ENCODE results near the gene ACOT6.

Gene ACOT6

GRCh38 chr14:73660511-73660910 is 48.2 kb downstream of the ACOT6 start:
- Histone ChIP-seq H2AFZ (no peak overlapping the region), H3K4me1 (no peaks in the 10 kb centered on the region), H3K27me3 (ENCODE audit: control insufficient read depth, insufficient read depth, low read length) (no peaks in the 10 kb centered on the region), H3K36me3 (ENCODE audit: control insufficient read depth, insufficient read depth, low read length) (no peaks in the 10 kb centered on the region), H3K79me2 (peaks cover 4% of the 10 kb centered on the region), H3K4me2 (ENCODE audit: low read length) (no peak overlapping the region), H3K9me3 (ENCODE audit: control insufficient read depth, low read length) (no peaks in the 10 kb centered on the region), H3K4me3 (ENCODE audit: low read depth, low read length) (no peak overlapping the region), H3K27ac (no peak overlapping the region), H3K9ac (no peak overlapping the region)
- TF ChIP-seq CTCF (IDR thresholded peaks at IDR 0.05): no peak

- Histone ChIP-seq H3K4me2 (ENCODE audit: low read length) (no peak overlapping the region), H3K9me3 (ENCODE audit: control insufficient read depth, low read length) (no peaks in the 10 kb centered on the region), H3K79me2 (peaks cover 4% of the 10 kb centered on the region), H3K36me3 (ENCODE audit: control insufficient read depth, insufficient read depth, low read length) (no peaks in the 10 kb centered on the region), H3K27ac (no peak overlapping the region), H3K9ac (no peak overlapping the region), H3K4me1 (no peaks in the 10 kb centered on the region), H3K27me3 (ENCODE audit: control insufficient read depth, insufficient read depth, low read length) (no peaks in the 10 kb centered on the region), H2AFZ (no peak overlapping the region), H3K4me3 (ENCODE audit: low read depth, low read length) (no peak overlapping the region)
- TF ChIP-seq CTCF (IDR thresholded peaks at IDR 0.05): no peak
Measured at GRCh38 chr14:73661872-73662271, 49.6 kb downstream of the ACOT6 start.

- no peaks in the 10 kb centered on the region for H3K4me1 ChIP-seq
- H3K27ac ChIP-seq: no peak overlapping the region
Measured at GRCh38 chr14:73662487-73662943, 50.2 kb downstream of the ACOT6 start.

GRCh38 chr14:73663548-73664212 is 51.4 kb downstream of the ACOT6 start:
- H2AFZ ChIP-seq: no peak overlapping the region
- TF ChIP-seq CTCF (IDR thresholded peaks at IDR 0.05): no peak
- H3K27me3 ChIP-seq (ENCODE audit: control insufficient read depth, insufficient read depth, low read length): no peaks in the 10 kb centered on the region
- H3K4me3 ChIP-seq (ENCODE audit: low read depth, low read length): no peak overlapping the region
- peaks cover 4% of the 10 kb centered on the region for H3K79me2 ChIP-seq
- no peak overlapping the region for H3K4me2 ChIP-seq (ENCODE audit: low read length)
- H3K9me3 ChIP-seq (ENCODE audit: control insufficient read depth, low read length): no peaks in the 10 kb centered on the region
- H3K27ac ChIP-seq: no peak overlapping the region
- H3K4me1 ChIP-seq: no peaks in the 10 kb centered on the region
- no peaks in the 10 kb centered on the region for H3K36me3 ChIP-seq (ENCODE audit: control insufficient read depth, insufficient read depth, low read length)
- H3K9ac ChIP-seq: no peak overlapping the region

More at GRCh38 chr14:73662487-73662943, 50.2 kb downstream of the ACOT6 start:
- Histone ChIP-seq H3K9me3 (ENCODE audit: control insufficient read depth, low read length) (no peaks in the 10 kb centered on the region), H3K27me3 (ENCODE audit: control insufficient read depth, insufficient read depth, low read length) (no peaks in the 10 kb centered on the region), H3K9ac (no peak overlapping the region), H3K4me3 (ENCODE audit: low read depth, low read length) (no peak overlapping the region), H3K36me3 (ENCODE audit: control insufficient read depth, insufficient read depth, low read length) (no peaks in the 10 kb centered on the region), H2AFZ (no peak overlapping the region), H3K79me2 (peaks cover 4% of the 10 kb centered on the region), H3K4me2 (ENCODE audit: low read length) (no peak overlapping the region)
- no peak for TF ChIP-seq CTCF (IDR thresholded peaks at IDR 0.05)

GRCh38 chr14:73665130-73665529 is 52.8 kb downstream of the ACOT6 start:
- Histone ChIP-seq H3K27me3 (ENCODE audit: control insufficient read depth, insufficient read depth, low read length) (no peaks in the 10 kb centered on the region), H3K36me3 (ENCODE audit: control insufficient read depth, insufficient read depth, low read length) (no peaks in the 10 kb centered on the region), H3K4me2 (ENCODE audit: low read length) (no peak overlapping the region), H3K9me3 (ENCODE audit: control insufficient read depth, low read length) (no peaks in the 10 kb centered on the region), H3K27ac (no peak overlapping the region), H3K4me3 (ENCODE audit: low read depth, low read length) (no peak overlapping the region), H3K9ac (no peak overlapping the region), H3K79me2 (peaks cover 2% of the 10 kb centered on the region), H3K4me1 (no peaks in the 10 kb centered on the region), H2AFZ (no peak overlapping the region)
- TF ChIP-seq CTCF (IDR thresholded peaks at IDR 0.05): no peak
